DND-41 (cell line): ENCODE results near the gene CRTC3.

Source experiments
- ATAC-seq: fragments of 200-7000 bp; cut with Tn5 transposase; 3 replicates; pipeline ENCODE4 v1.9.1; 2021; ENCODE audit warnings: low read depth; ENCODE audit not compliant: insufficient read depth
- DNase-seq: peaks from one replicate; pipeline ENCODE4 v3.0.0-alpha.2; 2020
- H2AFZ ChIP-seq: 2 replicates; pipeline ENCODE4 v1.6.0; 2012; ENCODE audit warnings: low read depth, low read length
- H3K27ac ChIP-seq: 2 replicates; pipeline ENCODE4 v1.5.1; 2012; ENCODE audit warnings: low read length, inconsistent platforms
- H3K27me3 ChIP-seq: fragments of 200-600 bp; sonication (generic); 2 replicates; pipeline ENCODE4 v1.6.0; 2012; ENCODE audit warnings: low read length, mild to moderate bottlenecking, inconsistent platforms; ENCODE audit not compliant: insufficient read depth, poor library complexity
- H3K36me3 ChIP-seq: 2 replicates; pipeline ENCODE4 v1.5.1; 2012; ENCODE audit warnings: low read length, inconsistent platforms; ENCODE audit not compliant: insufficient read depth
- H3K4me1 ChIP-seq: 2 replicates; pipeline ENCODE4 v1.5.1; 2012; ENCODE audit warnings: mild to moderate bottlenecking, low read length; ENCODE audit not compliant: insufficient read depth
- H3K4me2 ChIP-seq: 2 replicates; pipeline ENCODE4 v1.6.0; 2012; ENCODE audit warnings: mild to moderate bottlenecking, moderate library complexity, low read length, inconsistent platforms; ENCODE audit not compliant: insufficient read depth
- H3K4me3 ChIP-seq, 2 experiments: fragments of 200-600 bp in 1 of 2; shearing (Covaris generic) in 1 of 2; 2 replicates each; pipeline ENCODE4 v1.5.1; 2012 to 2016; ENCODE audit warnings: inconsistent platforms in 2 of 2, low read length in 2 of 2, mild to moderate bottlenecking in 2 of 2, low read depth in 1 of 2, moderate library complexity in 1 of 2
- H3K79me2 ChIP-seq: 2 replicates; pipeline ENCODE4 v1.6.0; 2012; ENCODE audit warnings: low read length, inconsistent platforms; ENCODE audit not compliant: insufficient read depth
- H3K9ac ChIP-seq: 2 replicates; pipeline ENCODE4 v1.6.0; 2012; ENCODE audit warnings: low read depth, mild to moderate bottlenecking, inconsistent platforms, low read length, moderate library complexity
- H3K9me3 ChIP-seq: 2 replicates; pipeline ENCODE4 v1.5.1; 2012; ENCODE audit warnings: low read length, moderate library complexity, mild to moderate bottlenecking, inconsistent platforms; ENCODE audit not compliant: insufficient read depth, severe bottlenecking
- H4K20me1 ChIP-seq: 2 replicates; pipeline ENCODE4 v1.6.0; 2012; ENCODE audit warnings: low read length; ENCODE audit not compliant: insufficient read depth
- CTCF ChIP-seq: IDR thresholded peaks from 2 replicates; pipeline ENCODE4 v1.5.1; 2012; ENCODE audit warnings: borderline replicate concordance, low read length, moderate library complexity, mild to moderate bottlenecking; ENCODE audit not compliant: poor library complexity, severe bottlenecking; ENCODE audit errors: extremely low read depth
- EZH2 ChIP-seq: IDR thresholded peaks from 3 replicates; pipeline ENCODE4 v1.6.1; 2012; ENCODE audit warnings: borderline replicate concordance, low read depth, mild to moderate bottlenecking, moderate library complexity, low read length, inconsistent platforms; ENCODE audit not compliant: severe bottlenecking

The CRTC3 gene

GRCh38 chr15:90553248-90553745, 23.6 kb downstream of the CRTC3 start:
- Histone ChIP-seq H3K27ac (no peak overlapping the region), H3K79me2 (peaks cover 5% of the 10 kb centered on the region; the same call in 1 of the 2 replicates)
- no peak for ATAC-seq

GRCh38 chr15:90557186-90558084, 27.7 kb downstream of the CRTC3 start:
- no peaks in the 10 kb centered on the region for H3K9me3 ChIP-seq
- H3K9ac ChIP-seq, result no peak overlapping the region
- peaks cover 4% of the 10 kb centered on the region; the same call in 1 of the 2 replicates for H4K20me1 ChIP-seq
- ATAC-seq, result no peak
- H3K36me3 ChIP-seq, result peaks cover 6% of the 10 kb centered on the region; the same call in 1 of the 2 replicates
- no peak overlapping the region for H3K4me3 ChIP-seq
- H3K4me1 ChIP-seq, result peaks cover 12% of the 10 kb centered on the region
- TF ChIP-seq EZH2, result no peak
- no peak overlapping the region for H3K27ac ChIP-seq
- no peaks in the 10 kb centered on the region for H3K27me3 ChIP-seq
- DNase-seq, result no peak
- no peak overlapping the region for H3K4me2 ChIP-seq
- no peak overlapping the region for H2AFZ ChIP-seq
- H3K79me2 ChIP-seq, result peaks cover 6% of the 10 kb centered on the region

More at GRCh38 chr15:90553248-90553745, 23.6 kb downstream of the CRTC3 start:
- DNase-seq, result no peak
- Histone ChIP-seq H3K4me1 (no peaks in the 10 kb centered on the region), H3K4me3 (no peak overlapping the region), H3K4me2 (no peak overlapping the region), H3K36me3 (peaks cover 16% of the 10 kb centered on the region; the same call in 1 of the 2 replicates), H4K20me1 (peaks cover 4% of the 10 kb centered on the region; the same call in 1 of the 2 replicates), H2AFZ (no peak overlapping the region), H3K27me3 (no peaks in the 10 kb centered on the region), H3K9me3 (no peaks in the 10 kb centered on the region), H3K9ac (no peak overlapping the region)
- TF ChIP-seq EZH2 (no peak), CTCF (no peak)

GRCh38 chr15:90558171-90558573, 28.4 kb downstream of the CRTC3 start:
- no peaks in the 10 kb centered on the region for H3K9me3 ChIP-seq
- H3K36me3 ChIP-seq, result peaks cover 9% of the 10 kb centered on the region; the same call in 1 of the 2 replicates
- H3K9ac ChIP-seq, result no peak overlapping the region
- H3K4me1 ChIP-seq, result peaks cover 12% of the 10 kb centered on the region
- no peak overlapping the region for H3K4me2 ChIP-seq
- no peaks in the 10 kb centered on the region for H3K27me3 ChIP-seq
- H3K27ac ChIP-seq, result no peak overlapping the region
- H3K79me2 ChIP-seq, result peaks cover 10% of the 10 kb centered on the region
- no peak for DNase-seq
- no peak for ATAC-seq
- no peak overlapping the region for H2AFZ ChIP-seq
- TF ChIP-seq CTCF (no peak), EZH2 (no peak)
- H3K4me3 ChIP-seq, result no peak overlapping the region
- peaks cover 9% of the 10 kb centered on the region; the same call in 1 of the 2 replicates for H4K20me1 ChIP-seq

- Histone ChIP-seq H3K27ac (no peak overlapping the region), H3K9me3 (no peaks in the 10 kb centered on the region), H3K9ac (no peak overlapping the region), H3K4me2 (no peak overlapping the region), H4K20me1 (peaks cover 9% of the 10 kb centered on the region; the same call in 1 of the 2 replicates), H3K4me1 (peaks cover 12% of the 10 kb centered on the region), H3K4me3 (no peak overlapping the region), H3K79me2 (peaks cover 10% of the 10 kb centered on the region), H3K36me3 (peaks cover 5% of the 10 kb centered on the region; the same call in 1 of the 2 replicates), H3K27me3 (no peaks in the 10 kb centered on the region), H2AFZ (no peak overlapping the region)
- ATAC-seq, result no peak
- TF ChIP-seq CTCF (no peak), EZH2 (no peak)
- DNase-seq, result no peak
These were observed 29.4 kb downstream of the CRTC3 start for GRCh38 chr15:90559119-90559518.
